NB4 (cell line): ENCODE results near the gene DLG2.

Experiments
- DNase-seq: peaks from one replicate; pipeline ENCODE4 v3.0.0; 2010; ENCODE audit warnings: low read depth
- H3K4me3 ChIP-seq: one replicate; pipeline ENCODE4 v1.5.1; 2011; ENCODE audit warnings: mild to moderate bottlenecking, low read depth, low read length, moderate library complexity
- MYC ChIP-seq: IDR thresholded peaks from 2 replicates; pipeline ENCODE4 v1.6.1; 2011; ENCODE audit warnings: low read depth, low read length
- POLR2A ChIP-seq: IDR thresholded peaks from 2 replicates; pipeline ENCODE4 v1.6.1; 2011; ENCODE audit warnings: mild to moderate bottlenecking; ENCODE audit not compliant: insufficient read length; ENCODE audit errors: extremely low read depth
- TF ChIP-seq, protein P1 (sequence below): IDR thresholded peaks from one replicate; pipeline ENCODE4 v1.5.1; 2012; ENCODE audit warnings: low read depth, low read length
- TF ChIP-seq, protein P2 (sequence below): IDR thresholded peaks from 2 replicates; pipeline ENCODE4 v1.6.1; 2011; ENCODE audit warnings: low read depth, low read length

DLG2 gene

DNA sequence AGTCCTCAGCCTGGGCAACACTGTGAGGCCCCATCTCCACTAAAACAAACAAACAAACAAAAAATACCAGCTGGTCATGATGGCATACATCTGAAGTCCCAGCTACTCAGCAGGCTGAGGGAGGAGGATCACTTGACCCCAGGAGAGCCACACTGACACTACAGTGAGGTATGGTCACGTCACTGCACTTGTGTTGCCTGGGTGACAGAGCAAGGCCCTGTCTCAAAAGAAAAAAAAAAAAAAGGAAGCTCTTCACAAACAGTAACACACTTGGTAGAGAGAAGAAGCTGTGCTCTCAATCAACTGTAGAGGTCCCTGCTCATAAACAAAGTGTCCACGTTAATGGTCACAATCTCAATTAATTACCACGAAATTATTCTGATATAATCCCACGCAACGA, 1939.4 kb downstream of the DLG2 start:
- DNase-seq: no peak
- TF ChIP-seq, protein P1, sequence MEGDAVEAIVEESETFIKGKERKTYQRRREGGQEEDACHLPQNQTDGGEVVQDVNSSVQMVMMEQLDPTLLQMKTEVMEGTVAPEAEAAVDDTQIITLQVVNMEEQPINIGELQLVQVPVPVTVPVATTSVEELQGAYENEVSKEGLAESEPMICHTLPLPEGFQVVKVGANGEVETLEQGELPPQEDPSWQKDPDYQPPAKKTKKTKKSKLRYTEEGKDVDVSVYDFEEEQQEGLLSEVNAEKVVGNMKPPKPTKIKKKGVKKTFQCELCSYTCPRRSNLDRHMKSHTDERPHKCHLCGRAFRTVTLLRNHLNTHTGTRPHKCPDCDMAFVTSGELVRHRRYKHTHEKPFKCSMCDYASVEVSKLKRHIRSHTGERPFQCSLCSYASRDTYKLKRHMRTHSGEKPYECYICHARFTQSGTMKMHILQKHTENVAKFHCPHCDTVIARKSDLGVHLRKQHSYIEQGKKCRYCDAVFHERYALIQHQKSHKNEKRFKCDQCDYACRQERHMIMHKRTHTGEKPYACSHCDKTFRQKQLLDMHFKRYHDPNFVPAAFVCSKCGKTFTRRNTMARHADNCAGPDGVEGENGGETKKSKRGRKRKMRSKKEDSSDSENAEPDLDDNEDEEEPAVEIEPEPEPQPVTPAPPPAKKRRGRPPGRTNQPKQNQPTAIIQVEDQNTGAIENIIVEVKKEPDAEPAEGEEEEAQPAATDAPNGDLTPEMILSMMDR: no peak
- no peak for TF ChIP-seq MYC
- TF ChIP-seq, protein P2, sequence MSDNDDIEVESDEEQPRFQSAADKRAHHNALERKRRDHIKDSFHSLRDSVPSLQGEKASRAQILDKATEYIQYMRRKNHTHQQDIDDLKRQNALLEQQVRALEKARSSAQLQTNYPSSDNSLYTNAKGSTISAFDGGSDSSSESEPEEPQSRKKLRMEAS: no peak
- no peak for TF ChIP-seq POLR2A
- no peak overlapping the region for H3K4me3 ChIP-seq

DNA sequence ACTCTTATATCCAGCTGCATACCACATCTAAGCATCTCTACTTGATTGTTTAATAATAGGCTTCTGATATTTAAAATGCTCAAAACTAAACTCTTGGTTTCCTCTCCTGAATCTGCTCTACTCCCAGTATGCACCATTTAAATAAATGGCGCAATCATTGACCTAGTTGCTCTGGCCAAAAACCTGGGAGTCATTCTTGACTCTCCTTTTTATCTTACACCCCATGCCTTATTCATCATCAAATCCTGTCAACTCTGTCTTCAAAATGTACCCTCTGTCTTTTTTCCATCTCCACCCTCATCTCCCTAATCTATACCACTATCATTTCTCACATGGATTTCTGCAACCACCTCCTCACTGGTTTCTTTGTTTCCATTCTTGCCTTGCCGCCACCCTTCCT, 1941.4 kb downstream of the DLG2 start:
- H3K4me3 ChIP-seq: no peak overlapping the region
- no peak for DNase-seq
- TF ChIP-seq MYC (no peak), POLR2A (no peak)
- TF ChIP-seq, protein P1: no peak
- TF ChIP-seq, protein P2: no peak

DNA sequence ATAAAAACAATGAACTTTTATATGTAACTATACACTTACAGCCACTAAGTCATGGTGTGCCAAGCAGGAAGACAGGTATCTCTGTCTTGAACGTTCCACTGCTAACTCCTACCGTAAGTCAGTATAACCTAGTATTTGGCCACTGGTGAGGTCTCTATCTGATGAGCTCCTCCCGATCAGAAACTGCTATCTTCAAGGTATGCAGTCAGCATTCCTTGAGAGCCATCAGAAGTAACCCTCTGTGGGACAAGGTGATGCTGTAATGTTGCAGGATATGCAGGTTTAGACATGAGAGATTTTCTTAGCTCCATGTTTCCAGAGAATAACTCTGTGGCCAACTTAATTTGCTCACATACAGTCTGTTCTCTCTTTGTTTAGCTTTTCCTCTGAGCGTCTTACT, 1943.1 kb downstream of the DLG2 start:
- TF ChIP-seq, protein P1: no peak
- no peak for TF ChIP-seq POLR2A
- TF ChIP-seq, protein P2: no peak
- TF ChIP-seq MYC: no peak

DNA sequence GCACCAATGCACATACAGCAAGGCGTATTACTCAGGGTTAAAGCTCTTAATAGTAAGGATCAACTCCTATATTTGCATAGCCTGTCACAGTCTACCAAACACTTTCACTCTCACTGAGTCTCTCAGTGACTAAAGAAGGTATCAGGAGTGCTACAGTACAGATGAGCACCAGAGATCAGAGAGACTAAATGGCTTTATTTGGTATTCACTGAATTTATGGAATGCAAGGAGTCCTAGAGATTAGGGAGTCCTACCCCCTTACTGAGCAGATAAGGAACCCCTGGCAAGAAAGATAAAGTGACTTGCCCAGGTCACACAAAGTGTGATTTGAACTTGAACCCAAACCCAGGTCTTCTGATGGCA, 1944.6 kb downstream of the DLG2 start:
- no peak overlapping the region for H3K4me3 ChIP-seq
- DNase-seq: no peak
- no peak for TF ChIP-seq MYC
- TF ChIP-seq, protein P2: no peak
- TF ChIP-seq, protein P1: no peak
- no peak for TF ChIP-seq POLR2A

More for the DNA sequence above, 1943.1 kb downstream of the DLG2 start:
- no peak for DNase-seq
- H3K4me3 ChIP-seq: no peak overlapping the region

DNA sequence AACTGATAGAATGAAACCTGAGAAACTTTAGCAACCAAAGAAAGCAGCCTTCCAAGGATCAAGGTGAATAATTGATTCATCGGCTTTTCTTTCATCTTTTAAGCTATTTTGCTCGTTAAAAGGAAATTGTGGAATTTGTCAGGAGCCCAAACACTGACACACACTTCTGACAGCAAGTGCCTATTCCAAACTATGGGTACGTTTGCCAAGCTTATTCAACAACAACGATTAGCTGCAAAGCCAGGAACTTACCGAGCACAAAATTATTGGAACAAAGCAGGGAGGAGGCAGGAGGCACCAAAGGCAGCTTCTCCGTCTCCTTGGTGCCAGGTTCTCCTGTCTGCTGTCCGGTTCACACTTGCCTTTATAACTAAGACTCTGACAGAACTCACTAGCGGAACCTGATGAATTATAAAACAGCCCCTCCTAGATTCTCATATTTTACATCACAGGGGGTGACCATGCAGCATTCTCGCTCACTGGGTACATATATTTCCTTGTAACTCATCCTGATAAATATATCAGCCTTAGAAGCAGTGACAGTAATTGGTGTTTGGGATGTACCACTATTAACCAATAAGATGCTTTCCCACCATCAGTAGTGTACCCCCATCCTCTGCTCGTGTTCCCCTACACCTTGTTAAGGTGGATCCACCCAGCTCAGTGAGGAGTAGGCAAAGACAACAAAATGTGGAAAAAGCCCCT, 1945.1 kb downstream of the DLG2 start:
- H3K4me3 ChIP-seq: no peak overlapping the region
- TF ChIP-seq POLR2A (no peak), MYC (no peak)
- TF ChIP-seq, protein P2: no peak
- TF ChIP-seq, protein P1: no peak
- DNase-seq: no peak
